Measurements from ENCODE around the gene TBC1D22A. TPM values are rescaled to one million over a fixed set of nuclear protein-coding genes. Genes with fewer than 3 reads are reported as not detected.

Gene TBC1D22A
- polyA plus RNA-seq, 1 experiment: 19.8 TPM

GRCh38 chr22:46773076-46773475, 10.6 kb downstream of the TBC1D22A start:
- no peak overlapping the region for H3K4me3 ChIP-seq (ENCODE audit: low read depth, low read length)
- DNase-seq (ENCODE audit: low read depth, low spot score): no peak
- H3K27me3 ChIP-seq (ENCODE audit: control insufficient read depth, insufficient read depth, low read length): no peaks in the 10 kb centered on the region
- no peak for TF ChIP-seq CTCF (IDR thresholded peaks at IDR 0.05; ENCODE audit: low read depth, low read length)
- CTCF ChIA-PET: interaction anchor here (0.5 to 1.6 kb wide), 4 partner anchors 14 to 48 kb away, joined by 4 to 6 read pairs (median 5); no protein-coding TSS in a partner anchor
- POLR2A ChIA-PET: interaction anchor here (0.6 to 2.2 kb wide), 2 partner anchors 11 to 36 kb away, joined by 7 to 10 read pairs; partner anchors contain the start of gene TBC1D22A
- no peaks in the 10 kb centered on the region for H3K9me3 ChIP-seq (ENCODE audit: control insufficient read depth, insufficient read depth, low read length)
- no peak overlapping the region for H3K27ac ChIP-seq (ENCODE audit: low read depth, low read length)

- no peak for DNase-seq (ENCODE audit: low read depth, low spot score)
- TF ChIP-seq CTCF (IDR thresholded peaks at IDR 0.05; ENCODE audit: low read depth, low read length): no peak
- H3K4me3 ChIP-seq (ENCODE audit: low read depth, low read length): no peak overlapping the region
- ChIA-PET CTCF (interaction anchor here (1.2 to 1.4 kb wide), 3 partner anchors 16 to 24 kb away, joined by 4 to 5 read pairs (median 4); no protein-coding TSS in a partner anchor), POLR2A (interaction anchor here (0.6 to 2.2 kb wide), 2 partner anchors 12 to 13 kb away, joined by 4 to 10 read pairs; partner anchors contain the start of gene TBC1D22A)
- H3K27me3 ChIP-seq (ENCODE audit: control insufficient read depth, insufficient read depth, low read length): no peaks in the 10 kb centered on the region
- no peaks in the 10 kb centered on the region for H3K9me3 ChIP-seq (ENCODE audit: control insufficient read depth, insufficient read depth, low read length)
- peak overlapping the region; percentile 87 for H3K27ac ChIP-seq (ENCODE audit: low read depth, low read length)
Measured at GRCh38 chr22:46774253-46774979, 12.0 kb downstream of the TBC1D22A start.

GRCh38 chr22:46774980-46775849, 12.8 kb downstream of the TBC1D22A start:
- CTCF ChIA-PET: interaction anchor here (1.4 kb wide), 1 partner anchor 24 kb away, joined by 4 read pairs; no protein-coding TSS in a partner anchor

GRCh38 chr22:46775850-46776826, 13.7 kb downstream of the TBC1D22A start:
- no peak for TF ChIP-seq CTCF (IDR thresholded peaks at IDR 0.05; ENCODE audit: low read depth, low read length)
- Histone ChIP-seq H3K27ac (ENCODE audit: low read depth, low read length) (no peak overlapping the region), H3K4me3 (ENCODE audit: low read depth, low read length) (no peak overlapping the region), H3K9me3 (ENCODE audit: control insufficient read depth, insufficient read depth, low read length) (no peaks in the 10 kb centered on the region), H3K27me3 (ENCODE audit: control insufficient read depth, insufficient read depth, low read length) (no peaks in the 10 kb centered on the region)
- ChIA-PET CTCF (interaction anchor here (0.5 to 1.1 kb wide), 2 partner anchors 19 to 26 kb away, joined by 3 read pairs; no protein-coding TSS in a partner anchor), POLR2A (no interaction called here)
- no peak for DNase-seq (ENCODE audit: low read depth, low spot score)

More at GRCh38 chr22:46774980-46775849, 12.8 kb downstream of the TBC1D22A start:
- Histone ChIP-seq H3K27me3 (ENCODE audit: control insufficient read depth, insufficient read depth, low read length) (no peaks in the 10 kb centered on the region), H3K9me3 (ENCODE audit: control insufficient read depth, insufficient read depth, low read length) (no peaks in the 10 kb centered on the region), H3K4me3 (ENCODE audit: low read depth, low read length) (no peak overlapping the region), H3K27ac (ENCODE audit: low read depth, low read length) (no peak overlapping the region)
- TF ChIP-seq CTCF (IDR thresholded peaks at IDR 0.05; ENCODE audit: low read depth, low read length): no peak
- POLR2A ChIA-PET: no interaction called here
- no peak for DNase-seq (ENCODE audit: low read depth, low spot score)

All from AG04450 (cell line).